ENCODE measurements around the gene SLC9A3.

Gene SLC9A3

GRCh38 chr5:432201-432927, 91.9 kb downstream of the SLC9A3 start:
- Histone ChIP-seq H3K9ac (ENCODE audit: low read length) (no peak overlapping the region), H3K9me3 (ENCODE audit: insufficient read depth, low read length) (no peaks in the 10 kb centered on the region), H3K27ac (ENCODE audit: low read length) (no peak overlapping the region), H3K79me2 (ENCODE audit: low read length) (no peaks in the 10 kb centered on the region), H3K4me3 (ENCODE audit: low read length) (no peak overlapping the region), H3K4me2 (ENCODE audit: low read length) (no peak overlapping the region), H3K27me3 (ENCODE audit: low read depth, low read length) (no peaks in the 10 kb centered on the region), H4K20me1 (ENCODE audit: insufficient read depth, low read length) (no peaks in the 10 kb centered on the region), H3K36me3 (replicated peaks; ENCODE audit: low read depth, low read length) (no peaks in the 10 kb centered on the region), H2AFZ (ENCODE audit: low read depth, low read length) (no peak overlapping the region), H3K4me1 (ENCODE audit: low read length) (no peaks in the 10 kb centered on the region; the same call in 1 of the 2 replicates)
- no peak for TF ChIP-seq EZH2phosphoT487 (IDR thresholded peaks at IDR 0.05; ENCODE audit: low read depth)
- no peak for TF ChIP-seq CTCF (IDR thresholded peaks at IDR 0.05; ENCODE audit: low read depth, low read length)

DNA sequence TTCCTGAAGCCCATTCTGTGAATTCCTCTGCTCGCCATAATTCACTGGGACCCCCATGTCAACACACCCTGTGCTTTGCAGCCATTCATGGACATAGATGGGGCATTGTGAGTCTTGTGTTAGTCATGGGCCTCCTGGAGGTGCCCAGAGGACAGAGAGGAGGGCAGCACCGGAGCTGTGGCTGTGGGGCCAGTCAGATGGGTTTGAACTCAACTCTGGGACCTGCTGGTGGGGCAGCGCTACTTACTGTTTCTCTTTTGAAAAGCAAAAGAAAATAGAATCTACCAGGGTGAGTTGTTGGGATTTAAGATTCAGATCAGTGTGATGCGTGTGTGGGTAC, 92.6 kb downstream of the SLC9A3 start:
- no peak for TF ChIP-seq CTCF (IDR thresholded peaks at IDR 0.05; ENCODE audit: low read depth, low read length)
- TF ChIP-seq EZH2phosphoT487 (IDR thresholded peaks at IDR 0.05; ENCODE audit: low read depth): no peak
- no peak overlapping the region for H3K4me3 ChIP-seq (ENCODE audit: low read length)
- no peak overlapping the region for H3K4me2 ChIP-seq (ENCODE audit: low read length)
- H3K27me3 ChIP-seq (ENCODE audit: low read depth, low read length): no peaks in the 10 kb centered on the region
- no peak overlapping the region for H3K27ac ChIP-seq (ENCODE audit: low read length)
- no peaks in the 10 kb centered on the region; the same call in 1 of the 2 replicates for H3K4me1 ChIP-seq (ENCODE audit: low read length)
- H3K79me2 ChIP-seq (ENCODE audit: low read length): no peaks in the 10 kb centered on the region
- H3K9me3 ChIP-seq (ENCODE audit: insufficient read depth, low read length): no peaks in the 10 kb centered on the region
- no peaks in the 10 kb centered on the region for H3K36me3 ChIP-seq (replicated peaks; ENCODE audit: low read depth, low read length)
- H3K9ac ChIP-seq (ENCODE audit: low read length): no peak overlapping the region
- H2AFZ ChIP-seq (ENCODE audit: low read depth, low read length): no peak overlapping the region
- H4K20me1 ChIP-seq (ENCODE audit: insufficient read depth, low read length): no peaks in the 10 kb centered on the region

DNA sequence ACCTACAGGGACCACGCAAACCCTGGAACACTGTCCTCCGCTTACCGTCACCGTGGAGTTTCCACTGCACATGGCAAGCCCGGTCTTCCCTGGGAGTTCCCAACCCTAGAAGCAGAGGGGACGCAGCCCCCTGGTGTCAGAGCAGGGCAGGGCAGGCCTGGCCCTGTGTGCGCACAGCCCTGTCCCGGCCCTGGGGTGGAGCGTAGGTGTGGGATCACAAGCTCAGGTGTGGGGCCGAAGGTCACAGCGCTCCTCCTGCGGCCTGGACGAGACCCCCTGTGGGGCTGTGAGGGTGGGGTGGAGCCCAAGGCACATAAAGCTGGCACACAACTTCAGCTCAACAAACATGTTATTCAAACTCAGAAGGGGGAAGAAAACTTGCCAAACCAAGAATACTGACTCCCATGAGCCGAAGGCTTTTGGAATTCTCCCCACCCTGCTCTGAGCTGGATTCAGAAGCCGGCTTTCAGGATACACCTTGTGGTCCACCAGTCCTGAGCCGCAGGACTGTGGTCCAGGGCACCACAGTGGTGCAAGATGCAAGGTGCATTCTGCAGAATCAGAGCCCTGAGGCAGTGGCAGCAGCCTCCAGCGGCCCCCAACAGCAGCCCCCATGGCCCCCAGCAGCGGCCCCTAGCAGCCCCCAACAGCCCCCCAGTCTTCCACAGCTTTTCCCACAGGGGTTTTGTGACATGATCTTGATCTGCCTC, 93.1 kb downstream of the SLC9A3 start:
- TF ChIP-seq CTCF (IDR thresholded peaks at IDR 0.05; ENCODE audit: low read depth, low read length) (peak; percentile 56), EZH2phosphoT487 (IDR thresholded peaks at IDR 0.05; ENCODE audit: low read depth) (no peak)
- peak overlapping the region; percentile 46; the same call in 1 of the 2 replicates for H2AFZ ChIP-seq (ENCODE audit: low read depth, low read length)

DNA sequence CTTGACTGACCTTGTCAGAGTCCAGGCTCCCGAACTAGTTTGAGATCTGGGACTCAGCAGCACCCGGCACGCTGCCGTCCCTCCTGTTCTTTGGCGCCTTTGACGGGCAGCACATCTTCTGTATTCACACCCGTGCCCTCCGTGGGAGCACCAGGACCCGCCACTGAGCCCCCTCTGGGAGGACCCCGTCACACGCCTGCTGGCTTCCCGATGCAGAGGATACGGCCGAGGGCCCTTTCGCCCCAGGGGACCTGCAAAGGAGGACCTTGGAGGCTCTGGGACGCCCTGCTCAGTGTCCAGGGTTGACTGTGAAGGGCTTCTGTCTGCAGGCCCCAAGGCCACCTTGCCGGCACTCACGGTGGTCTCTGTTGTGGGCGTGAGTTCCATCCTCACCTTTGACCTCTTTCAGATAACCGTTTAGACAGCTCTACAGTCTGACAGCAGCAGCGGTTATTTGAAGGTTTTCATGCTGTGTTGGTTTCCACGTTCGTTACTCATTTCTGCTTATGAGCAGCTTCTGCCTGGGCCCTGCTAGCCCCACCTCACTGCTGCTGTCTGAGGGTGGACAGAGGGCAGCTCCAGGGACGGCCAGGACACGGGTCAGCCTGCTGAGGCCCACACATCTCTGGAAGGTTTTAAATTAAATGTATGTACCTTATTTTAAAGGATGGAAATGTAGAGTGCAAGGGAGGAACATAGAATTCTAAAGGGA, 93.9 kb downstream of the SLC9A3 start:
- no peak overlapping the region for H3K4me2 ChIP-seq (ENCODE audit: low read length)
- H3K27me3 ChIP-seq (ENCODE audit: low read depth, low read length): no peaks in the 10 kb centered on the region
- H3K27ac ChIP-seq (ENCODE audit: low read length): no peak overlapping the region
- H4K20me1 ChIP-seq (ENCODE audit: insufficient read depth, low read length): no peaks in the 10 kb centered on the region
- H2AFZ ChIP-seq (ENCODE audit: low read depth, low read length): peak overlapping the region; percentile 46; the same call in 1 of the 2 replicates
- TF ChIP-seq EZH2phosphoT487 (IDR thresholded peaks at IDR 0.05; ENCODE audit: low read depth) (no peak), CTCF (IDR thresholded peaks at IDR 0.05; ENCODE audit: low read depth, low read length) (no peak)
- no peak overlapping the region for H3K9ac ChIP-seq (ENCODE audit: low read length)
- H3K4me3 ChIP-seq (ENCODE audit: low read length): no peak overlapping the region
- H3K79me2 ChIP-seq (ENCODE audit: low read length): no peaks in the 10 kb centered on the region
- H3K9me3 ChIP-seq (ENCODE audit: insufficient read depth, low read length): no peaks in the 10 kb centered on the region
- H3K36me3 ChIP-seq (replicated peaks; ENCODE audit: low read depth, low read length): no peaks in the 10 kb centered on the region
- peaks cover 6% of the 10 kb centered on the region for H3K4me1 ChIP-seq (ENCODE audit: low read length)

More for the DNA sequence above, 93.1 kb downstream of the SLC9A3 start:
- H4K20me1 ChIP-seq (ENCODE audit: insufficient read depth, low read length): no peaks in the 10 kb centered on the region
- H3K9me3 ChIP-seq (ENCODE audit: insufficient read depth, low read length): no peaks in the 10 kb centered on the region
- no peaks in the 10 kb centered on the region for H3K27me3 ChIP-seq (ENCODE audit: low read depth, low read length)
- no peaks in the 10 kb centered on the region for H3K79me2 ChIP-seq (ENCODE audit: low read length)
- no peak overlapping the region for H3K27ac ChIP-seq (ENCODE audit: low read length)
- no peak overlapping the region for H3K4me3 ChIP-seq (ENCODE audit: low read length)
- H3K9ac ChIP-seq (ENCODE audit: low read length): no peak overlapping the region
- no peak overlapping the region for H3K4me2 ChIP-seq (ENCODE audit: low read length)
- no peaks in the 10 kb centered on the region; the same call in 1 of the 2 replicates for H3K4me1 ChIP-seq (ENCODE audit: low read length)
- no peaks in the 10 kb centered on the region for H3K36me3 ChIP-seq (replicated peaks; ENCODE audit: low read depth, low read length)
